Activated CD8-positive, alpha-beta memory T cell treated with anti-CD3 and anti-CD28 coated beads, Interleukin-2, amount 50 U/mL, for 24 hours (primary cell): Measurements from ENCODE around the gene NPSR1.
"Not testable (repeated sequence)": the region's sequence is repeated elsewhere in the genome, so short reads cannot be mapped to it uniquely, and the experiment has no call there.

ENCODE experiments used
- DNase-seq: peaks from one replicate; pipeline ENCODE4 v3.0.0-alpha.2; 2020; ENCODE audit errors: extremely low read depth

NPSR1 gene

DNA sequence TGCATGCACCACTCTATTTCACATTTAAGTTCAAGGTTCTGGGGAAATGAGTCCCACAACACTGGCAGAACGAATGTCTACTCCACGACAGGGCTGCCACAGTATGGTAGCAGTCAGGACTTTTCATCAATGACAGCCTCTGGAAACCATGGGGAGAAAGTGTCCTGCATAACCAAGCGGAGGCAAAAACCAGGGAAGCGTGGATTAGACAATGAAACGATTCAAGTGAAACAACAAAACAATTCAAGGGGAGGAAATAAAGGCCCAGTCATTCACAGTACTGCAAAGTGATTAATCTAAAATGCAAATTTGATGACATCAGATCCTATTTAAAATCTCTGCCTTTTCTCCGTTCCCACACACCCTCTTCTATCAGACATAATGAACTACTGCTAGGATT, 211.0 kb downstream of the NPSR1 start:
- no peak for DNase-seq

DNA sequence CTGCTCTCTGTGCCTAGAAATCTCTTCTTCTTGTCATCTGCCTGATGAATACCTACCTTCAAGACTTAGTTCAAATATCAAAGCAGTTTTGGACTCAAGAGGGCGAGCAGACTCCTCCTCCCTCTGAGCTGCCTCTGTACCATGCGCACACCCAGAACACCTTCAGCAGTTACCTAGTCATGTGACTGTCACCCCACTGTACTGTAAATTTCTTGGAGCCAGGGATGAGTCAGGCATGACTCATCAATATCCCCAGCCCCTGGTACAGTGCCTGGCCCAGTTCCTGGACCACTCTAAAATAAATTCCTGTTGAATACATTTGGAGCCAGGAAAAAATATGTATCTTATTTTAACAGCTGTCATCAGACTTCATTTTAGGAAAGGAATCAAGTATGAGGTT, 212.0 kb downstream of the NPSR1 start:
- DNase-seq = not testable (repeated sequence)

DNA sequence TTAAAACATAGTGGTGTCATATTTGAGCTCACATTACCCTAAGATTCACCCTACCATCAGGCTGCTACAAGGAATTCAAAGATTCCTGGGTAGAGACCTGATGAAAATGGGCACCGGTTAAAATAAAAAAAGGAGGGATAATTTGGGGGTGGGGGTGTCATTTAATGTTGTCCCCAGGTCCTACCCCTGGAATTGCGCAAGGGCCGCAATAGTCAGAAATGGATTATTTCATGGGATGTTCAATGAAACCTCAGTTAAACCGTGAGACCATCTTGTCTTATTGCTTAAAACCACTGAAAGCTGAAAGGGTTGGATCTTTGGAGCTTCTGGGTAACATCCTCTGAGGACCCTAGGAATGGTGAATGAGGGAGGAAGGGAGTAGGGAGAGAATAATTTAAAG, 216.3 kb downstream of the NPSR1 start:
- DNase-seq = not testable (repeated sequence)

DNA sequence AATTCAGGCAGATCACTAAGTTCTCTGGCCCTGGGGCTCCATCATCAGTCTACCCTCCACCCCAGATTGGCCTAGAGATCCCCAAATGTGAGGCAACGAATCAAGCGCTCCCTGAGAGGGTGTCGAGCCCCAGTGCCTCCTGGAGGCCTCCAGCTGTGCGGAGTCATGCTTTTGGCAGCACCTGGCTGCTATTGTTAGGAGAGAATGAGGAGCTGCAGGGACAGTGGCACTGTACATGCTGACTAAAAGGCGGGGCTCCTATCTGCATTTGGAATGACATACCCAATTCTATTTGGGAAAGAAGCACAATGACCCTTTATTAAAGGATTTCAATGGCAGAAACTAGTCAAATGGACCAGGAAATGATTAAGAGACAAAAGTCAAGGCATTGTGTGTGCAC, 217.5 kb downstream of the NPSR1 start:
- no peak for DNase-seq

DNA sequence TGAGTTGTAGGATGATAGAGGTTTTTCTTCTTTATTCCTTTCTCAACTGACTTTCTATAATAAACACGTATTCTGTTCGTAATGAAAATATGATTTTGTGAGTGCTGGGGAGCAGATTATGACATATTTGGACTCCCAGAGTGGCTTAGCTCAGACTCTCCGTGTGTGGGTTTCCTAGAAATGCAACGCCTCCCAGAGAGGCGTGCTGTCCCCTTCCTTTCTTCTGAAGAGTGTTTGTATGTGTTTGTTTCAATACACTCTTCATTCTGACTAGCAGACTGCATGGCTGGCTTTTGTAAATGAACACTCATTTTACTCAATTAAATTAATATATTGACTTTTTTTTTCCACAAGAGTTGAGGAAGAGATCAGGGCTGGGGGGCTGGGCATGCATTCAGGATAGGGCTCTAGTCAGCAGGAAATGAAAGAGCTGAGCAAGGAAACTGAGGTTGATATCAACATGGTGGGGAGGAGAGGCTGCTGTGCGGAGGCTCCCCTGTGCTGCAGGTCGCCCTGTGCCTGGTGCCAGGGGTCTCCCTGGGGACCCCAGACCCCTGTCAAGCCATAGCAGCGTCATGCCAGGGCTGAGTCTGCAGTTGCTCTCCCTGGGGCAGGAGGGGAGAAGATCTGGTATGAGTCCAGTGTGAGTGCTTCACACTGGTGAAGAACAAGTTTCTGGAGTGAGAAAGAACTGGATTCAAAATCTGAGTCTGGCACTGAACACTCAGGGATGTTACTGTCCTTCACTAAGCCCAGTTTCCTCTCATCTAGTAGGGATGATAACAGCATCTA, 221.1 kb downstream of the NPSR1 start:
- not testable (repeated sequence) for DNase-seq

DNA sequence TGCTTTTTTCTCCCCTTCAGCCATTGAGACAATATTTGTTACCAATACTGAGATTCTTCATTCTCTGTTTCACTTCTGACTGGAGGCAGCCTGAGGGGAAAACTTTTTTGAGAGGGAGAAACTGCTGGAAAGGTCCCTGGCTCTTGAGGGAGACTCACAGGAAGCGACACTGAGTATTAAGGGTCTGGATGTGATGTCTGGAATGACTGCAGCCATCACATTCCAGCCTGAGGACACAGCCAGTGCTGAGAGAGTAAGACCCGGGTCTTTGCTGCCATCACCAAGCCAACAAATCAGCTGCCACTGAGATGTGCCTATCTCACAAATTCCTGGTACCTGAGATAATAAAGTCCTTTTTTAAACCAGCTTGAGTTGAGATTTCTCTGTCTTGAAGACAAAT, 221.9 kb downstream of the NPSR1 start:
- no peak for DNase-seq

DNA sequence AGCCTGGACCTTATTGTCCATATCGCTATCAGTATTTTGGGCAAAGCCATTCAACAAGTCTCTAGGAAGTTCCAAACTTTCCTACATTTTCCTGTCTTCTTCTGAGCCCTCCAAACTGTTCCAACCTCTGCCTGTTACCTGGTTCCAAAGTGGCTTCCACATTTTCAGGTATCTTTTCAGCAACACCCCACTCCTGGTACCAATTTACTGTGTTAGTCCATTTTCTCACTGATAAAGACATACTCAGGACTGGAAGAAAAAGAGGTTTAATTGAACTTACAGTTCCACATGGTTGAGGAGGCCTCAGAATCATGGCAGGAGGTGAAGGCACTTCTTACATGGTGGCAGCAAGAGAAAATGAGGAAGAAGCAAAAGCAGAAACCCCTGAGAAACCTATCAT, 225.8 kb downstream of the NPSR1 start:
- DNase-seq = not testable (repeated sequence)

DNA sequence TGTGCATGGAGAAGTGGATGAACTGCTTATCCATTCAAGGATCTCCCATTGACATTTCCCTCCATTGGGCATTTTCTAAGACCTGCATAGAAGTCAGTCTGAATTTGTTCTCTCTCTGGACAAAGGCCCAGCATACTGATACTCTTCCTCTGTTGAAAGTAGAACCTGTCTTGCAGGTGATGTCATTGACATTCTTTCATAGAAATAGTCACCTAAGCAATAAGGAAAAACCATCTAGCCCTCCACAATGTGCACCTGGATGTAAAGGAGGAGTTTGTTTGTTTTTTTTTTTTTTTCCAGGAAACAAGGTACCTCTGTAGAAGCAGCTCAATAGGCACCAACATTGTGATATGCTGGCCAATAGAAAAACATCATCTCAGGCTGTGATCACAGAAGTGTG, 228.8 kb downstream of the NPSR1 start:
- DNase-seq = no peak

DNA sequence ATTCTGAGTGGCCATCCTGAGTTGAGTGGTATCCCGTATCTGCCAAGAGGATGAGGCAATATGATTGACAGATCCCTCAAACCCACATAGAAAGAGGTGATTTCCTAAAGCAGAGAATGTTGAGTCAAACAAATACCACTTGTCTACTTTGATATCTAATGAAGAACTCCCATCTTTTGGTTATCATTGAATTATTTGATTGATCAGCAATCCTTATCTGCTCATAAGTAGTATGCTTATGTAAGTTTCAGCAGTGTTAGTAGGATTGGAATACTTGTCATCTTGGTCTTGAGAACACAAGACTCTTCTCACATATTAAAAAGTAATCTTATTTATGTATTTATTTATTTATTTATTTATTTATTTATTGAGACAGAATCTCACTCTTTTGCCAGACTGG, 231.9 kb downstream of the NPSR1 start:
- no peak for DNase-seq

DNA sequence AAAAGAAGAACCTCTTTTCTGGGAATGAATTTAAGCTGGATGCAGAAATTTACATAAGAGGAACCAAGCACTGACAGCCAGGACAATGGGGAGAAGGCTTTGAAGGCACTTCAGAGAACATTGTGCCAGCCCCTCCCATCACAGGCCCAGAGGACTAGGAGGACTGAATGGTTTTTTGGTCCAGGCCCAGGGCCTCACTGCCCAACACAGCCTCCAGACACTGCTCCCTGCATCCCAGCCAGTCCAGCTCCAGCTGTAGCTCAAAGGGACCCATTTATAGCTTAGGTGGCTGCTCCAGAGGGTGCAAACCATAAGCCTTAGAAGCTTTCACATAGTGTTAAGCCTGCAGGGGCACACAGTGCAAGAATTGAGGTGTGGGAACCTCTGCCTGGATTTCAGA, 237.2 kb downstream of the NPSR1 start:
- no peak for DNase-seq
